Retinal pigment epithelial cell (primary cell): ENCODE measurements around the gene RFX8.
"Not testable (repeated sequence)": the region's sequence is repeated elsewhere in the genome, so short reads cannot be mapped to it uniquely, and the experiment has no call there.

ENCODE experiments used
- DNase-seq: peaks from one replicate; pipeline ENCODE4 v3.0.0-alpha.2; 2010; ENCODE audit warnings: low read depth
- H3K4me3 ChIP-seq: 2 replicates; pipeline ENCODE4 v1.5.1; 2011; ENCODE audit warnings: mild to moderate bottlenecking, low read length, control low read depth, moderate library complexity
- TF ChIP-seq, protein P1 (sequence below): conservative IDR thresholded peaks from 2 replicates; pipeline ENCODE4 v1.5.1; 2011; ENCODE audit warnings: low read depth, low read length, control low read depth, inconsistent platforms

RFX8 gene

GRCh38 chr2:101354420-101355311, 120.2 kb downstream of the RFX8 start:
- no peak for DNase-seq
- TF ChIP-seq, protein P1, sequence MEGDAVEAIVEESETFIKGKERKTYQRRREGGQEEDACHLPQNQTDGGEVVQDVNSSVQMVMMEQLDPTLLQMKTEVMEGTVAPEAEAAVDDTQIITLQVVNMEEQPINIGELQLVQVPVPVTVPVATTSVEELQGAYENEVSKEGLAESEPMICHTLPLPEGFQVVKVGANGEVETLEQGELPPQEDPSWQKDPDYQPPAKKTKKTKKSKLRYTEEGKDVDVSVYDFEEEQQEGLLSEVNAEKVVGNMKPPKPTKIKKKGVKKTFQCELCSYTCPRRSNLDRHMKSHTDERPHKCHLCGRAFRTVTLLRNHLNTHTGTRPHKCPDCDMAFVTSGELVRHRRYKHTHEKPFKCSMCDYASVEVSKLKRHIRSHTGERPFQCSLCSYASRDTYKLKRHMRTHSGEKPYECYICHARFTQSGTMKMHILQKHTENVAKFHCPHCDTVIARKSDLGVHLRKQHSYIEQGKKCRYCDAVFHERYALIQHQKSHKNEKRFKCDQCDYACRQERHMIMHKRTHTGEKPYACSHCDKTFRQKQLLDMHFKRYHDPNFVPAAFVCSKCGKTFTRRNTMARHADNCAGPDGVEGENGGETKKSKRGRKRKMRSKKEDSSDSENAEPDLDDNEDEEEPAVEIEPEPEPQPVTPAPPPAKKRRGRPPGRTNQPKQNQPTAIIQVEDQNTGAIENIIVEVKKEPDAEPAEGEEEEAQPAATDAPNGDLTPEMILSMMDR = no peak
- no peak overlapping the region for H3K4me3 ChIP-seq

DNA sequence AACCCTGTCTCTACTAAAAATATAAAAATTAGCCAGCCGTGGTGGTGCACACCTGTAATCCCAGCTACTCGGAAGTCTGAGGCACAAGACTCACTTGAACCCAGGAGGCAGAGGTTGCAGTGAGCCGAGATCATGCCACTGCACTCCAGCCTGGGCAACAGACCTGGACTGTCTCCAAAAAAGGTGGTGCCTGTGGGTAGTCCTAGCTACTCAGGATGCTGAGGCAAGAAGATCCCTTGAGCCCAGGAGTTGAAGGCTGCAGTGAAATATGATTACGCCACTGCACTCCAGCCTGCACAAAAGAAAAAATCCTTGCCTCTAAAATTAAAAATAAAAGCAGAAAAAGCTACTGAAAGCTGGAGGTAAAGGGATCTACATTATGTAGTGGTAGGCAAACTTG, 122.3 kb downstream of the RFX8 start:
- not testable (repeated sequence) for H3K4me3 ChIP-seq, DNase-seq

GRCh38 chr2:101351207-101351606, 123.7 kb downstream of the RFX8 start:
- TF ChIP-seq, protein P1 = no peak
- DNase-seq = no peak
- no peak overlapping the region for H3K4me3 ChIP-seq

DNA sequence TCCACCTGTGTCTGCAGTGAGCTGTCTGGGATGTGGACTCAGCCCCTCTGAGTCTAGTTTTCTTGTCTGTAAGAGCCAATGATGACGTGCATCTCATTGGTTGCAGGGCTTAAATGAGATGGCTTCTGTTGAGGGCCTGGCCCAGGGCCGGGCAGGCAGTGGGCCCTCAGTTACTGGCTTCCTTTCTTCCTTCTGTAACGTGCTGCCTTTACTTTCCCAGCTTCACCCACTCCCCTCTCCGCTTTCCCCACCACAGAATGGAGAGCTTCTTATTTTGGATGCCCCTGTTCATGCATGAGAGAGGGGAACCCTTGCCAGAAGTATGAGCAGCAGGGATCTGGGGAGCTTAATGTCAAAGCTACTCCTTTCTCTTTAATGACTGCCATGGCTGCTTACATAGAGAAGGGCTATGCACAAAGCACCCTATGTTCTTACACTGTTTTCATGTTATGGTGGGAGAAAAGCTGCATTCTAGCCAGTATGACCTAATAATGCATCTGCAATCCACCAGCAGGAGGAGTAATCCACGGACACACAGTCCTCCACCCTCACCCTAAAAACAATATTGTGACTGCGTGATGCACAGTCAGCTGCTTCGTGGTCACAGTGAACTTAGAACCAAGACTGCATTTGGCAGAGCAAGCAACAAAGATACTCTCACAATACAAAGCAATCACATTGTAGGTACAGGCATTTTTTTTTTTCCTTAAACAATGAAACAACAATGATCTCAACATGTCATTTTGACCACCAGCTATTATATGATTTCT, 124.8 kb downstream of the RFX8 start:
- no peak for DNase-seq
- TF ChIP-seq, protein P1 = peak; percentile 67
- no peak overlapping the region for H3K4me3 ChIP-seq

GRCh38 chr2:101348883-101349282, 126.0 kb downstream of the RFX8 start:
- TF ChIP-seq, protein P1 = no peak
- no peak for DNase-seq
- no peak overlapping the region for H3K4me3 ChIP-seq
